A172 (cell line): ENCODE measurements around the gene MAMLD1. TPM values are rescaled to one million over a fixed set of nuclear protein-coding genes. Genes with fewer than 3 reads are reported as not detected.

Experiments
- DNase-seq: peaks from one replicate; pipeline ENCODE4 v3.0.0-alpha.2; 2015; ENCODE audit warnings: low spot score
- total RNA-seq: library from RNA; depleted of rRNA; stranded (reverse); fragments of >200 nt; shearing (Covaris generic); gene quantifications from 2 replicates; pipeline ENCODE4 v1.2.3, GENCODE V29; 2014

Gene MAMLD1
- total RNA-seq, 1 experiment from 2014 or later, result 4.4 TPM

DNA sequence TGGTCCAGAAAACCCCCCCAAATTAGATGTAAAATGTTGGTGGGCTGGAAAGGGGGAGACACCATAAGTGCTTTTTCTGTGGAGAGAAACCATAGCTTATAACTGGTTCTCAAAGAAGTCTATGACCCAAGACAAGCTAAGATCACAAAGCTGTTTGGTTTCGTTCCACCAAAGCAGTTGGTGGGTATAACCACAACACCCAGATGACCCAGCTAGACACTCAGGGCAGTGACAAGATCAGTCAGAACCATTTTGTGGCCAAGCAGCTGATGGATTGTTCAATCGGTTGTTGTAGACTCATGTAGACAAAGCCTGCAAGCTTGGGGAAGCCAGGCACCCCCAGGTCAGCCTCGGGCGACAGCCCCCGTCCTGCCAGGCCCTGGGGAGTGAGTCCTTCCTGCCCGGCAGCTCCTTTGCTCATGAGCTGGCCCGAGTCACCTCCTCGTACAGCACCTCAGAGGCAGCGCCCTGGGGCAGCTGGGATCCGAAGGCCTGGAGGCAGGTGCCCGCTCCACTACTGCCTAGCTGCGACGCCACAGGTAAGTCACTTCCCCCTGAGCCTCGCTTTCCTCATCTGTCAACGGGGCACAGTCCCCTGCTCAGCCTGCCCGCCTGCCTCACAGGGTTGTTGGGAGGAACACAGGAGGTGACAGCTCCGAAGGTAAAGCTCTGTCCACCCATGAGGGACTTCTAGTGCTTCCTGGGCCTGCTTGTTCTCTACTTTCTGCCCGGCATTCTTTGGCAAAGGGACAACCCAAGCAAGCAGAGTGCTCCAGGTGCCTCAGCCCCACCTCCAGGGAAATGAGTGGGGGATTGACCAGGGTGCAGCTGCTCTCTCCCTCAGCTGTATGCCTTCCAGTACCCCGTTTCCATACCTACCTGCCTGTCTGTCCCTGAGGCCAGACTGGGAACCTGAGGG lies 140.1 kb downstream of the MAMLD1 start:
- DNase-seq, result no peak

DNA sequence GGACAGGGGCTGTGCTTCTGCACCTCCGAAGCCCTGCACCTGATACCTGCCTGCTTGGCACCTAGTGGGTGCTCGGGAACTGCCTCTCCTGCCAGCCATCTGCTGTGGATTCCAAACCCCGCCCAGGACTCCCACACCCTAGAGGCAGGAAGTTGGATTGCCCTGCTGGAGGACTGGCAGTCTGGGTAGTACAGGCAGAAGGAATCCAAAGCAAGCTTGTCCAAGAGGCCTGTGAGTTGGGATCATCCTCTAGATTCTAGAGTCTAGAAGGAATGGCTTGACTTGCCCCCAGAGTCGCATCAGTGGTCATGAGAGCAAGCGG lies 140.7 kb downstream of the MAMLD1 start:
- peak; percentile 34 for DNase-seq

DNA sequence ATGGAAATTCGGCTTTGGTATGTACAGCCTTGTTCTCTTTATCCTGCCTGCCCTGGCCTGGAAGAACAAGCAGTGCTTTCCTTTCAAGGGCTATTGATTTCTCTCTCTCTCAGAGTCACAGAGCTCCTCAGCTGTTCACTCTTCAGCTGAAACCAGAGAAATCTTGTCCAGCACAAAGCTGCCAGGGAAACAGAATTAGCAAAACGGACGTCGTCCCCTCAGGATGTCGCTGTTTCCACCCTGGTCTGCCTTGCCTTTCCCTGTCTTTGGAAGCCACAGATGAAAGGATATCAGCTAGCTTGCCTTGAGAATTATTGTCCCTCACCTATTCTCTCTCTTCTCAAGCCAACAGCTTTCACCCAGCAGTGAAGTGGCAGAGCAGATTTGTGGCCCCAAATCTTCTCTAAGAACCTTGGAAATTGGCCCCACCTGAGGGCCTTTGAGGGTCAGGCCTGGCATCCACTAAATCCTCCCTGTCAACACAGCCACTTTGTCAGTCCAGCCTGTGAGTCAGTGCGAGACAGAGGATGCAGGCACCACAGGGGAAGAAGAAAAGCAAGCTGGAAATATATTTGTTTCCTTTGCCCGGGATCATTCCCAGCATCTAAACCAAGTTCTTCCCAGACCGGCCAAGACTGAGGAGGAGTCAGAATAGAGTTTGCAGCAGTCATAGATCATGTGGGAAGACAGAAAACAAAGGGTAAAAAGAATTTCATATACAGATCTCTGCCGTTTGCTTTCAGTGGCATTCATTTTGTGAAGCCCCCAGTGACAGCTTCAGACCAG lies 141.5 kb downstream of the MAMLD1 start:
- DNase-seq, result peak; percentile 45

DNA sequence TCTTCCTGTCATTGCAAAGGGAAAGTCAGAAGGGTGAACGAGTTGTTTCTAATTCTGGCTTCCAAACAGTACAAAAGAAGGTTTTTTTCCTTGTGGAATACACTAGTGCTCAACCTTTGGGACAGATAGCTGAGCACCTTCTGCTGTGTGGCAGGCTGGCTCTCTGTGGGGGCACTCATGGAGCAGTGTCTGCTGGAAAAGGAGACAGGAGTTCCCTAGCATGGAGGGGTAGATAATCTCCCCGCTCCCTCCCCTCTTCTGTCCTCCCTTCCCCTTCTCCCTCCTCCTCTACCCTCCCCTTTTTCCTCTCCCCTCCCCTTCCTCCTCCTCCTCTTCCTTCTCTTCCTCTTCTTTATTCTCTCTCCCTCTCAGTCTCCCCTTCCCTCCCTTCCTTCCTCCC lies 142.9 kb downstream of the MAMLD1 start:
- DNase-seq, result no peak

DNA sequence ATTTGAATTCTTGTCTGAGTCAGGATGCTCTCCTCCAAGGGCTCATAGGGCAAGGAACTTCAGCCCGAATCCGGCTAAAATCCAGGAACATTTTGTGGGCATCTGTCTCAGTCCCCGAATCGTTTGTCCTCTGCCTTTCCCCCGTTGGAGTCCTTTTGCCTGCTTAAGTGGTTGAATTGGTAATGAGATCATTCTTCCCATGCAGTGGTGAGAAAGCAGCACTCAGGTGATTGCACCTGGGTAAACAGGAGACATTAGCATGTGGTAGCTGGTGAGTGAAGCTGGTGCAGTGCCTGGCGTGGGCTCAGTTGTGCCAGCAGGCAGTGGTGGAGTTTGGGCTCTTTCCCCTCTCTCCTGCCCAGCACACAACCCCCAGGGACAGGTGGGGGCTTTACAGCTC lies 143.4 kb downstream of the MAMLD1 start:
- DNase-seq, result no peak

DNA sequence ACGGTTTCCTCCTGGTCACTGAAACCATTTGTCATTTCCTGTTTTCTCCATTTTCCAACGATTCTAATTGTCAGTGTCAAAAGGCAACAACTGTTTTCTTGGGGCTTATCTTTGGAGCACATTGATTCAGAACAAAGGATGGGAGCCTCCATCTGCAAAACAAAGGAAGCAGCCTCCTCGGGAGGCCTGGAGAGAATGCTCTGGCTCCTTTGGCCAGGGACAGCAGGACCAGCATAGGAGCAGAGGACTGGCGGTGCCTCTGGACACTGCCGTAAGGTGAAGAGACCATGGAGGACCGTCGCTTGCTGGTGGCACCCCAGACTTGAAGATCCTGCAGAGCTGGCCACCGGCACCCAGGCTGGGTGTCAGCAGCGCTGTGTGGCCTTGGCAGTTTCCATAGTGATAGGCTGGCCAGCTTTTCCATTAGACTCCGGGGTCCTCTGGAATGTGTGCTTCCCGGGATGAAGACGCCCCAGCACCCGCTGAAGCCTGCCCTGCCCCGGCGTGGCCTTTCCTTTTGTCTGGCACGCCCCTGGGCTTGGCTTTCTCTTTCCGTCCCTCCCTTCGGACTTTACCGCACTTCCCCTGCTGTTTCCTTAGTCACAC lies 144.2 kb downstream of the MAMLD1 start:
- DNase-seq, result no peak

DNA sequence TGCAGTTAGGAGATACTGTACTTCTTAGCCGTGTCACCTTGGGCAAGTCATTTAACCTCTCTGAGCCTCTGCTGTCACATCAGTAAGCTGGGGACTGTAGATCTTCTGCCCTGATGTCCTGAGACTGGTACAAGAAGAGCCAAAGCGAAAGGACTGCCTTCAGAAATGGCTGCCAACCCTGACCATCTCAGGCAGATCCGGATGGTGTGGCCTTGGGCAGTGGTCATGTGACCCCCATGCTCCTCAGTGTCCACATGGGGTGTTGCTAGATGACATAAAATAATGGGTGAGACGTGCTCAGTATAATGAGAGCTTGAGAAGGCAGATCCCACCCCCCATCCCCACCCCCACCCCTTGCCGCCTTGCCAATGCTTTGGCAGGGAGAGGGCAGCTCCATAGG lies 144.9 kb downstream of the MAMLD1 start:
- no peak for DNase-seq

DNA sequence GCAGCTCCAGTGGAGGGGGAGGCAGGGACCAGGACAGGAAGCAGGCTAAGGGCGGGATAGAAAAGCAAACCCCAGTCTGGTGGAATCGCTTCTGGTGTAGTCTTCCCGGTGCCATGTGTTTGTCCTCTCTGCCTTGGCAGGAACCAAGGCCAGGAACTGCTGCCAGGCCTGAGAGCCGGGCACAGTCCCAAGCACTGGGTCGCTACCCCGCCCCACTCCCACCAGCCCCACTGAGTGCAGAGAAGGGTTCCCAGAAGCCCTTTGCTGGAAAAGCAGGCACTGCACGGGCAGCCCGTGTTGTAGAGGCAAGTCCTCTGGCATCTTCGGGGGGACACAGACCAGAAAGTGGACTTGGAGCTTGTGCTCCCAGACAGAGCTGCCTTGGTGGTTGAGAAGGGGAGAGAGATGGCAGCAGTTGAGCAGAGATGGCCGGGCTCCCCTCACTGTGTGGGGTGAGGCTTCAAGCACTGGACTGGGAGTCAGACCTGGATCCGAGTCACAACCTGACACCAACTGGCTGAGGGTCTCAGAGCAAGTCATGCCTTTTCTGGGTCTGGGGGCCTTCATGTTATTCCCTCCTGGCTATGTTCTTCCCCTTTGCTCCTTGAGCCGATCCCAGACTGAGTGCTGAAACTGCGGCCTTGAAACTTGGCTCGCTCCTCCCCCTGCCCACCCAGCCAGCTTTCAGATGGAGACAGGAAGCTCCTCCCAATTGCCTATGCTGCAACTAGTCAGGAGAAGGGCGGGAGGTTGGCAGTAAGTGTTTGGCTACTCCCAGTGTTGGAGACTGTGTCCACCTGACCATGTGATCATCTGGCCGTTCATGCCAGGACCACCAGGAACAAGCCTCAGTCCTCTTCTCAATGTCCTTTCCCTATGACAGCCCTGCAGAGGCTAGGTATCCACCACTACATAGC lies 145.6 kb downstream of the MAMLD1 start:
- no peak for DNase-seq

DNA sequence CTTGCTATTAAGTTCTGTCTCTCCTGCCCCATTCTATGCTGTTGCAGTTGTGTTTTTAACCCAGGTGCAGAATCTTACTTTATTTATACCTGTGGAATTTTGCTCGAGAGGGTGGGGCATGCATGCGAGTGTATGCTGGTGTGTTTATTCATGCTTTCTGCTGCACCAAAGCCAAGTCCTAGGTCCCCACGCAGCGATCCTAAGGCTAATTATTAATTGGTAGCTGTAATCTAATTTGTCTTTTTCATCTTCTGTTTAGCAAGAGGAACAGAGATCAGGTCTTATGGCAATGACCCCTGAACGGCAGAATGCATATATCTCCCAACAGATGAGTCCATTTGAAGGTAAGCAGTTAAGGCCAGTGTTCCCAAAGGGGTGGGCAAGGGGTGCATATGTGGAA lies 146.6 kb downstream of the MAMLD1 start:
- DNase-seq, result no peak

DNA sequence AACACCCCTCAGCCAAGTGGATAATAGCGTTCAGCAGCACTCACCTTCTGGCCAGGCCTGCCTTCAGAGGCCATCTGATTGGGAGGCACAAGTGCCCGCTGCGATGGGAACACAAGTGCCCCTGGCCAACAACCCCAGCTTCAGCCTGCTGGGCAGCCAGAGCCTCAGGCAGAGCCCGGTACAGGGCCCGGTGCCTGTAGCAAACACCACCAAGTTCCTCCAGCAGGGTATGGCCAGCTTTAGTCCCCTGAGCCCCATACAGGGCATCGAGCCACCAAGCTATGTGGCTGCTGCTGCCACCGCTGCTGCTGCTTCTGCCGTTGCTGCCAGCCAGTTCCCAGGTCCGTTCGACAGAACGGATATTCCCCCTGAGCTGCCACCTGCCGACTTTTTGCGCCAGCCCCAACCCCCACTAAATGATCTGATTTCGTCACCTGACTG lies 149.4 kb downstream of the MAMLD1 start:
- DNase-seq, result no peak

DNA sequence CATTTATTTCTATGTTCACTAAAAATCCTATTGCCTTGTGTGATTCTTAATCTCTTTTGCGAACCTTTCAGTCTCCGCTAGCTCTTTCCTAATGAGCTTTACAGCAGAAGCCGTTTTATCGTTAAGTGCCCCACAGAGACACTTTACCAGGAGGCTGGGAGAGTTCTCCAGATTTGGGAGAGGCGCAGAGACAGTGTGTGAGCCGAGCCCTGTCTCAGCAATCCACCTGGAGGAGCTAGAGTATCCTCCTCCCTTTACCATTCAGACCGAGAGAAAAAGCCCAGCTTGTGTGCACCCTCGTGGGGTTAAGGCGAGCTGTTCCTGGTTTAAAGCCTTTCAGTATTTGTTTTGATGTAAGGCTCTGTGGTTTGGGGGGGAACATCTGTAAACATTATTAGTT lies 150.4 kb downstream of the MAMLD1 start:
- DNase-seq, result no peak

DNA sequence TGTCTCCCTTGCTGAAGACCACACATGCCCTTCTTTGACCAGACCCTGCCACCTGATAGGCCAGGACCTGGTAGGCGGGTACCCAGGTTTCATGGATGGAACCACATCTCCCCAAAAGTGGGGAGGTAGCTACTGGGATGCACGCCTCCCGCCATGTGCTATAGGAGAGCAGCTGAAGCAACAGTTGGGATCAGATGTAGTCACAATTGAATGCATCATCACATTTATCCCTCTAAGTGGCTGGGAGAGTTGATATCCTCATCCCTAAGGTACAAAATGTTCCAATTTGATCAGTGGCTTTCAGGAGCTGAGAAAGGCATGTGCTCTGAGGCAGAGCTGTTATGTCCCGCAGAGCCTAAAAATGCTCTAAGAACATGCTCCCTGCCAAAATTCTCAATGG lies 151.3 kb downstream of the MAMLD1 start:
- no peak for DNase-seq

DNA sequence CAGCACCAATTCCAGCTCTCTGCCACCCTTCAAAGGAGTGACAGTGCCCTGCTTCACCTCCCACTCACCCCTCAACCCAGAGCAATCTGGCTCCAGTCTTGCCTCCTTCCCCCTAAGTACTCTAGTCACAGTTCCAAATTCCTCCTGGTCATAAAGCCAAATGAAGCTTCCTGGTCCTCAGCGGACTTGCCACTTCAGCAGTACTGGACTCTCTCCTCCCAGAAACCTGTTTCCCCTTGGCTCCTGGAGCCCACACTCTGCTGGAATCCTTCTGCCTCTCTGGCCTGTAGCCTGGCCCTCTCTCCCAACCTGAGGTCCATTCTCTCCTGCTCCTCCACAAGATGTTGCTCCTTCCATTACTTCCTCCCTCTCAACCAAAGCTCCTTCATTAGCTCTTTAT lies 152.7 kb downstream of the MAMLD1 start:
- no peak for DNase-seq

DNA sequence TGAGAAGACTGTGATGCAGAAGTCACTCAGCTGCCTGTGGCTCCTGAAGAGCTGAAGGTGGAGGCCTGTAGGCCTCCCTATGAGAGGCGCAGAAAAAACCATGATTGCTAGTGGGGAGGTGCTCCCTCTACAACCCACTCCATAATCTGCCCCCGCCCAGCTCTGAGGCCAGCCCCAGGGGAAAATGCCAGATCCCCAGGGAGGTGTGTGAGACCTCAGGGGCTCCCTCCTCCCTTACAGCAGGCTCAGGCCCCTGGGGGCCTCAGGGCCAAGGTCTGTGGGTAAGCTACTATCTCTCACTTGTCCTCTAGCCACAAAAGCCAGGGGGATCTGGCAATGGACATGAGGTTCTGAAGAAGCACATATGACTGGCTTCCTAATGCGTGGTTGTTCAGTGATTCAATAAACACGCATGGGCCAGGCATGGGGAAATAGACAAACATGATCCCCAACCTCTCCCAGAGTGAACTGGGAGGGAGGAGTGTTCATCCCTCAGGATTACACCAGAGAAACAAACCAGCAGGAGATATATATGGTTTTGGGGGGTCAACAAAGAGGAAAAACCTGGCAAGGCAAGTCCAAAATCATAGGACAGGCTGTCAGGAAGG lies 154.3 kb downstream of the MAMLD1 start:
- no peak for DNase-seq

DNA sequence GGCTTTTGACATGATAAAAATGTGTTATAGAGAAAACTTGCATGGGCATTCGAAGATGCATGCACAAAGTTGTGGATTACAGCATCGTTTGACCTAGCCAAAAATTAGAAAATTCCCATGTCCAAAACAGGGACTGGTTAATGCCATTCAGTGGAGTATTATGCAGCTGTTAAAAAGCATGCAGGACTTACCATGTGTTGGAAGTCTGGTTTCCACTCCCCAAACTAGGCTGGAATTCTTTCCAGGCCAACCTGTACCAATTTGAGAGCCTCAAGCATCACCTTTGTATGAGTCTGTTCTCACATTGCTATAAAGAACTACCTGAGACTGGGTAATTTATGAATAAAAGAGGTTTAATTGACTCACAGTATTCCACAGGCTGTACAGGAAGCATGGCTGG lies 159.4 kb downstream of the MAMLD1 start:
- DNase-seq, result no peak

DNA sequence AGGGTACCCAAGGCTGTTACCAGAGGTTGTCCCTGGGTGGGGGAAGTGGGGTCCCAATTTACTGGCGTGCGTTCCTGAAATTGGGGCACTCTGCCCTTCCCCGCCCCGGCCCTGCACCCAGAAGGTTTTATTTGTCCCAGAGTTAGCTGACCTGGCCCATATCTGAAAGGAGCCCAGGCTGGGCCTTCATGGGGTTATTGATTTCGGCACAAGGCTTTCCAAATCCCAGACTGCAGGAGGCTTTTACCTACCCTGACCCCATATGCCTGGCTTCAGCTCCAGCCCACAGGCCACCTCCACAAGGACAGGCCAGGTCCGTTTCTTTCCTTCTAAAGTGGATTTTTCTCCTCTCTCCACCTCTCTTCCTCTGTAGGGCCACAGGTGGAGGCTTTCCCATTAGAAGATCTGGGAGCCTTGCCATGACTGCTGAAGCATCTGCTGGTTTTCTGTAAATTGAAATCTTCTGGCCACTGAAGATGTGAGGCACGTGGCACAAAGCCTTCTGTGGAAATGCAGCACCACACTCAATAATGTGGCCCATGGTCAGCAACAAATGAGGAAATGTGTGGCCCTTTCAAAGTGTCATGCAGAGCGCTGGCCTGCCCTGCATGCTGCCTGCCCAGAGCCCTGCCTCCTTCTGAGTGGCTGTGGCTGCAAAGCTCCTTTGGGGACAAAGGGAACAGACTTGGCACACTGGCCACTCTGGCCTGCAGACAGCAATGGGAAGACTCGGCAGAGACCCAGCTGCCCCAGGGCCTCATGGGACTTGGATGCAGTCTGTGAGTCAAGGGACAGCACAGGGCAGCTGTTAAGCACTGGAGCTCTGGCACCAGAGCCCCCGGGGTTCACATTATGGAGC lies 162.2 kb downstream of the MAMLD1 start:
- DNase-seq, result no peak

DNA sequence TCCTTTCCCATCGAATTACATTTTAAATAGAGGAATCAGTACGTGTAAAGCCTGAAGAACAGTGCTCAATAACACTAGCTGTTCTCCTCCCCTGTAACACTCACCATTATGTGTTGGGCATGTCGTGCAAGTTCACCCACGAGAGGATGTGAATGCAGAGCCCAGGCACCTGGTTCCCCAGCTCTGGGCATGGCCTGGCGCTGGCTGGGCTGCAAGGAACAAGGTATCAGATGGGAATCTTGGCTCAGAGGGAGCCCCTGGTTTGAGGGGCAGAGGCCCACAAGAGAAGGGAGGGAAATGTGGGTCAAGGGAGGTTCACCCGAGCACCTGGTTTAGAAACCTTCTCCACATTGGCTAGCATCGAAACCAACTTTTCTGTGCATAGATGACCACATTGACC lies 163.6 kb downstream of the MAMLD1 start:
- no peak for DNase-seq

DNA sequence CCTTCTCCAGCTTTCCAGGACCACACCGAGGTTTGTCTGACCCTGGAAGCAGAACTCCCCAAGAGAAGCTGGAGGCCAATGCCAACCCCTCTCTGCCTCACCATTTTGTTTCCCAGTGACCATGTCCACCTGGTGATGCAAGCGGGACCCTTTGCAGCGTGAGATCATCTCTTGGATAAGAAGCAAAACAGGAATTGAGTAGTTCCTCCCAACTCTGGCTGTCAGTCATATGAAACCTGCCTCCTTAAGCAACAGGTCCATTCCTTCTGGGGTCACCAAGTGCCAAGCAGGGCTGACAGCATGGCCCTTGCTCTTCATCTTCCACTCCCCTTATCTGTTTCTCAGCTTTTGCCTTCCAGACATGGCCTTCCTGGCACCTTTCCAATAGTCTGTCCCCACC lies 164.0 kb downstream of the MAMLD1 start:
- no peak for DNase-seq

DNA sequence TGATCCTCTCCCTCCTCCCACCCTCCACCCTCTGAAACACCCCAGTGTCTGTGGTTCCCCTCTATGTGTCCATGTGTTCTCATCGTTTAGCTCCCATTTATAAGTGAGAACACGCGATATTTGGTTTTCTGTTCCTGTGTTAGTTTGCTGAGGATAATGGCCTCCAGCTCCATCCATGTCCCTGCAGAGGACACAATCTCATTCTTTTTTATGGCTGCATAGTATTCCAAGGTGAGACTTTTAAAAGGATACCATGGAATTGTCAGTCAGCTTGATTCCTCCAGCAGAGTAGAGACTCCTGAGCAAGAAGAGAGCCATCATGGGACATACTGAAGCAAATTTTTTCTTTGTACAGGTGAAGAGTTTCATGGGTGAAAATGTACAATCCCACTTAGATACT lies 166.5 kb downstream of the MAMLD1 start:
- no peak for DNase-seq

DNA sequence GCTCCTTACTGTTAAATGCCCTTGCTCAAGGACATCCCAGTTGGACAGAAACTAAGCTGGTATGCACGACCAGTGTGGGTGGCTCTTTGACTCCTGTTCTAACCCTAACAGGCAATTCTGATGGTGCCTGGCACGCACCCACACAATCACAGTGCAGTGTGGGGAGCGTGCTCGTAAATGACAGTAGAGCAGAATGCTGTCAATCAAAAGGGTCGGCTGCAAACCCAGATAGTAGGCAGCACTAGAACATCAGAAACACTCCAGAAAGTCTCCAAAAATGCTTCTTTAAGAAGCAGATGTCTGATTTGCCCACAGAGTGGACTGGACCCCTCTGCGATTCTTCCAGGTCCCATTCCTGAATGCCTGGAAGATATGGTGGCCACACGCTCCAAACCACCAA lies 167.7 kb downstream of the MAMLD1 start:
- DNase-seq, result no peak
